ENCODE results near the gene KCNMB1.

KCNMB1 gene

DNA sequence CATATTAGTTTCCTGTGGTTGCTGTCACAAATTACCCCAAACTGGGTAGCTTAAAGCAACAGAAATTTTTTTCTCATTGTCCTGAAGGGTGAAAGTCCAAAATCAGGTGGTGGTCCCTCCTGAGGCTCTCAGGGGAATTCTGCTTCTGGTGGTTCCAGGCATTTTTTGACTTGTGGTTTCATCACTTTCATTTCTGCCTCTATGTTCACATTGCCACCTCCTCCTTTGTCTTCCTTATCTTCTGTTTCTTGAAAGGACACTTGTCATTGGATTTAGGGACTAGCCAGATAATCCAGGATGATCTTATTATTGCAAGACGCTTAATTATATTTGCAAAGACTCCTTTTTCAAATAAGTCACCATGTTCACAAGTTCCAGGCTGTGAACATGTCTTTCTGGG is 43.2 kb downstream of the KCNMB1 start:
- in situ Hi-C loops (cut with HindIII; ENCODE audit: low sequenced_read_pairs) = no loop called here
- TF ChIP-seq, protein P1, sequence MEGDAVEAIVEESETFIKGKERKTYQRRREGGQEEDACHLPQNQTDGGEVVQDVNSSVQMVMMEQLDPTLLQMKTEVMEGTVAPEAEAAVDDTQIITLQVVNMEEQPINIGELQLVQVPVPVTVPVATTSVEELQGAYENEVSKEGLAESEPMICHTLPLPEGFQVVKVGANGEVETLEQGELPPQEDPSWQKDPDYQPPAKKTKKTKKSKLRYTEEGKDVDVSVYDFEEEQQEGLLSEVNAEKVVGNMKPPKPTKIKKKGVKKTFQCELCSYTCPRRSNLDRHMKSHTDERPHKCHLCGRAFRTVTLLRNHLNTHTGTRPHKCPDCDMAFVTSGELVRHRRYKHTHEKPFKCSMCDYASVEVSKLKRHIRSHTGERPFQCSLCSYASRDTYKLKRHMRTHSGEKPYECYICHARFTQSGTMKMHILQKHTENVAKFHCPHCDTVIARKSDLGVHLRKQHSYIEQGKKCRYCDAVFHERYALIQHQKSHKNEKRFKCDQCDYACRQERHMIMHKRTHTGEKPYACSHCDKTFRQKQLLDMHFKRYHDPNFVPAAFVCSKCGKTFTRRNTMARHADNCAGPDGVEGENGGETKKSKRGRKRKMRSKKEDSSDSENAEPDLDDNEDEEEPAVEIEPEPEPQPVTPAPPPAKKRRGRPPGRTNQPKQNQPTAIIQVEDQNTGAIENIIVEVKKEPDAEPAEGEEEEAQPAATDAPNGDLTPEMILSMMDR (IDR thresholded peaks at IDR 0.05; ENCODE audit: low read depth, low read length, missing control alignments) = no peak
- no peak overlapping the region for H3K4me3 ChIP-seq (ENCODE audit: low read depth, low read length)
- DNase-seq (ENCODE audit: low read depth) = no peak

DNA sequence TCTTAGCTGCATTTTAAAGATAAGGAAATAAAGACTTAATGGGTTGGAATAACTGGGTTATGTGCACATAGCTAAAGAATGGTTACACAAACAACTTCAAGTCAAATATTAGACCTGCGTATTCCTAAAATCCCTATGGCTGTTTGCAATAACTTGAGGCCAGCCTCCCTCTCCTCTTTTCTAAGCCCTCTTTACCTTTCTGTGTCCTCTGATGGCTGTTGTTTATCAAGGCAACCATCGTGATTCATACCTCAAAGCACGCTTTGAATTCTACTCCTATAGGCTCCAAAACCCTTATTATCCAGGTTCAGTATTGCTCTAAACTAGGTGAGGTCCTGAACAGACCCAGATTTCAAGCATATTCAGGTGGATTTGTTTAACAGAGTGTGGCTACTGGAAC is 46.0 kb downstream of the KCNMB1 start:
- TF ChIP-seq, protein P1 (IDR thresholded peaks at IDR 0.05; ENCODE audit: low read depth, low read length, missing control alignments) = no peak
- in situ Hi-C loops (cut with HindIII; ENCODE audit: low sequenced_read_pairs) = no loop called here
- DNase-seq (ENCODE audit: low read depth) = no peak
- H3K4me3 ChIP-seq (ENCODE audit: low read depth, low read length) = no peak overlapping the region

DNA sequence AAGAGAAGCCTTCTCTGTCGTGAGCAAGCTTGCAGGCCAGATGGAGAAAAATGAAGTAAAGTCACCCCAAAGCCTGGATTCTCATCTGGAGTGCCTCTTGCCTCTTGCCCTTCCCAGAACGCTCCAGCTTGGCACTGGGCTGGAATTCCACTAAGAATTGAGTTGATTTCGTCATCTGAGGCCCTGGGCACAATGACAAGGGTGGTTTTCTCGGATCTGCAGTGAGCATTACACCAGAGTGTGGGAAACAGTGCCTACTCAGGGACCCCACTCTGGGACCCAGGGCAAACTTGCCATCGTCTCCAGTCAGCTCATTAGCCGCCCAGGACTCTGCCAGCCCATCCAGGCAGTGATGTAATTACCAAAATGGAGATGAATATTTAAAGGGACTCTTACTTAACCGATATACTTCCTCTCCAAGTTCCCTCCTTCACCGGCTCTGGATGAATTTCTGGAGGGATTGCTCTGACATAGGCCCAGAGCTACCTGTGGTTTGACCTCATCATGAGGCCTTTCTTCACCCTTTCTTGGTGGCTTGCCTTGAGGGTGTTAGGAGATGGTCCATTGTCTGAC is 46.9 kb downstream of the KCNMB1 start:
- TF ChIP-seq, protein P1 (IDR thresholded peaks at IDR 0.05; ENCODE audit: low read depth, low read length, missing control alignments) = no peak
- no peak overlapping the region for H3K4me3 ChIP-seq (ENCODE audit: low read depth, low read length)
- no peak for DNase-seq (ENCODE audit: low read depth)
- in situ Hi-C loops (cut with HindIII; ENCODE audit: low sequenced_read_pairs) = no loop called here

DNA sequence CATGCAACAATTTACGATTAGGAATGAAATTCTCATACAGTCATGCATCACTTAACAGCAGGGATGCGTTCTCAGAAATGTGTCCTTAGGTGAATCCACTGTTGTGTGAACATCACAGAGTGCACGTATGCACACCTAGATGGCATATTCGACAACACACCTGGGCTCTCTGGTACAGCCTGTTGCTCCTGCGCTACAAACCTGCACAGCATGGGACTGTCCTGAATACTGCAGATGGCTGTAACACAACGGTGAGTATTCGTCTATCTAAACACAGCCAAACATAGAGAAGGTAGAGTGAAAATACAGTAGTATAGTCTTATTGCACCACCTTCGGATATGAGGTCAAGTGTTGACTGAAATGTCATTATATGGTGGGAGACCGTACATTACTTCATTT is 47.6 kb downstream of the KCNMB1 start:
- no peak overlapping the region for H3K4me3 ChIP-seq (ENCODE audit: low read depth, low read length)
- in situ Hi-C loops (cut with HindIII; ENCODE audit: low sequenced_read_pairs) = no loop called here
- DNase-seq (ENCODE audit: low read depth) = no peak
- TF ChIP-seq, protein P1 (IDR thresholded peaks at IDR 0.05; ENCODE audit: low read depth, low read length, missing control alignments) = no peak

DNA sequence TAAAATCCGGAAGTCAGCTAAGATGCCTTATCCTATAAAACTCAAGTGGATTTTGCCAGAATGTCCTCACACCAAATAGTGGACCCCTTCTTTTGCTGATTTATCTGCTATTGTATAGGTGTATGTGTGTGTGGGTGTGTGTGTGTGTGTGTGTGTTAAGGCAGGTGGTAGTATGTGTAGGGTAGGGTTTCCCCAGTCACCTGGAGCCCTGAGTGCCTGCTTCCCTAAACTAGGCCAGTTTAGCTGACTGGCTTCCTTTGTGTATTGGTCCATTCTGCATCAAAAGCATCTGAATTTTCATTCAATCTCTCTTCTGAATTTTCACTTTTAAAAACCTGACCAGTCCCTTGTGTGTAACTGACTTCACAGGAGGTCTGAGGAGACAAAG is 49.4 kb downstream of the KCNMB1 start:
- no peak for DNase-seq (ENCODE audit: low read depth)
- in situ Hi-C loops (cut with HindIII; ENCODE audit: low sequenced_read_pairs) = no loop called here
- TF ChIP-seq, protein P1 (IDR thresholded peaks at IDR 0.05; ENCODE audit: low read depth, low read length, missing control alignments) = no peak
- H3K4me3 ChIP-seq (ENCODE audit: low read depth, low read length) = no peak overlapping the region

DNA sequence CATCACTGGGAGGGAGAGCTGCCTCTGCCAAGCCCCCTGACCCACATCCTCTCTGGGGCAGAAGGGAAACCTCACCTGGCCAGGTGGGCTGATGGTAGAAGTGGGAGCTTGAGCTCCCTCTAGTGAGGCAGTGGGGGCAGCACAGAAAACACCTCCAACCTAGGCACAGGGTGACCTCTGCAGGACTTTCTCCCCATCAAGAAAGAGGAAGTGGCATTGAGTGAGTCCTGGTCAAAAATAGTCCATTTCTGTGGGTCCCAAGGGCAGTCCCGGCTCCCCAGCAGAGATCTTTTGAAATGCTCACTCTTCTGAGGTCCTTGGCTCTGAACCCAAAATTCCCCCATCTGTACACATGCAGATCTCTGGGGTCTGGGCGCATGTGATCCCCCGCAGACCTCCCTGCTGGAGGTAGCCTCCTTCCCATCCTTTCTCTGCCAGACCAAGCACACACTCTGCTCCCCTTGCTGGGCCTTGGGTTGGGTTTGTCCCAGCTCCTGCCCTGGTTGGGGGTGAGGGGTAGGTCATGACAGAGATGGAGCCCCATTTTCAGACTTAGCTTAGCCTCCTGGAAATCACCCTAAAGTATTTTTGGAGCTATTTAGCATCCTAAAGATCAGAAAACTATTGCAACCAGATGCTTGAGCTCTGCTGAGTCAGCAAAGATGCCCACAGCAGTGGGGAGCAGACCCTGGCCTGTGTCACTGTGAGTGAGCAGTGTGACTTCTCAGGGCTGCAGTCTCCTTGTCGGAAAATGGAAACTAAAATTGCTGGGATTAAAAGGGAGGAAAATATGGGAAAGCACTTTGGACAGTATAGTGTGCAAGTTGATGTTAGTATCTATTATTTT is 50.0 kb downstream of the KCNMB1 start:
- no peak for DNase-seq (ENCODE audit: low read depth)
- in situ Hi-C loops (cut with HindIII; ENCODE audit: low sequenced_read_pairs) = no loop called here
- H3K4me3 ChIP-seq (ENCODE audit: low read depth, low read length) = no peak overlapping the region
- TF ChIP-seq, protein P1 (IDR thresholded peaks at IDR 0.05; ENCODE audit: low read depth, low read length, missing control alignments) = no peak

Data from astrocyte of the cerebellum (primary cell).